ENCODE results near the gene STK32C. TPM values are rescaled to one million over a fixed set of nuclear protein-coding genes. Genes with fewer than 3 reads are reported as not detected.

Gene STK32C
- total RNA-seq, 4 donors from 2014 or later, result 3.7 to 13.9 (median 6.7) TPM

- no peaks in the 10 kb centered on the region for H3K36me3 ChIP-seq
- H3K9me3 ChIP-seq, result no peaks in the 10 kb centered on the region
- no peaks in the 10 kb centered on the region for H3K4me1 ChIP-seq
- TF ChIP-seq, protein P1, sequence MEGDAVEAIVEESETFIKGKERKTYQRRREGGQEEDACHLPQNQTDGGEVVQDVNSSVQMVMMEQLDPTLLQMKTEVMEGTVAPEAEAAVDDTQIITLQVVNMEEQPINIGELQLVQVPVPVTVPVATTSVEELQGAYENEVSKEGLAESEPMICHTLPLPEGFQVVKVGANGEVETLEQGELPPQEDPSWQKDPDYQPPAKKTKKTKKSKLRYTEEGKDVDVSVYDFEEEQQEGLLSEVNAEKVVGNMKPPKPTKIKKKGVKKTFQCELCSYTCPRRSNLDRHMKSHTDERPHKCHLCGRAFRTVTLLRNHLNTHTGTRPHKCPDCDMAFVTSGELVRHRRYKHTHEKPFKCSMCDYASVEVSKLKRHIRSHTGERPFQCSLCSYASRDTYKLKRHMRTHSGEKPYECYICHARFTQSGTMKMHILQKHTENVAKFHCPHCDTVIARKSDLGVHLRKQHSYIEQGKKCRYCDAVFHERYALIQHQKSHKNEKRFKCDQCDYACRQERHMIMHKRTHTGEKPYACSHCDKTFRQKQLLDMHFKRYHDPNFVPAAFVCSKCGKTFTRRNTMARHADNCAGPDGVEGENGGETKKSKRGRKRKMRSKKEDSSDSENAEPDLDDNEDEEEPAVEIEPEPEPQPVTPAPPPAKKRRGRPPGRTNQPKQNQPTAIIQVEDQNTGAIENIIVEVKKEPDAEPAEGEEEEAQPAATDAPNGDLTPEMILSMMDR (IDR thresholded peaks at IDR 0.05 in 4 of 5, conservative IDR thresholded peaks at IDR 0.05 in 1 of 5), result no peak
- no peak for TF ChIP-seq POLR2A (IDR thresholded peaks at IDR 0.05)
- no peak for ATAC-seq
- in situ Hi-C loops (cut with MboI; ENCODE audit: low sequenced_read_pairs in 4 of 4), result loop anchor here in 1 of 4 donors (25.0 kb wide), 1 partner anchor 248 kb away; no protein-coding TSS in a partner anchor
- no peaks in the 10 kb centered on the region for H3K27me3 ChIP-seq
- H3K4me3 ChIP-seq, result no peak overlapping the region
- H3K27ac ChIP-seq, result no peak overlapping the region
- no peak for DNase-seq
- intact Hi-C loops (cut with DNase I; ENCODE audit: low total_unique reads), result no loop called here
These were observed 93.8 kb downstream of the STK32C start for GRCh38 chr10:132213917-132214316.

DNA sequence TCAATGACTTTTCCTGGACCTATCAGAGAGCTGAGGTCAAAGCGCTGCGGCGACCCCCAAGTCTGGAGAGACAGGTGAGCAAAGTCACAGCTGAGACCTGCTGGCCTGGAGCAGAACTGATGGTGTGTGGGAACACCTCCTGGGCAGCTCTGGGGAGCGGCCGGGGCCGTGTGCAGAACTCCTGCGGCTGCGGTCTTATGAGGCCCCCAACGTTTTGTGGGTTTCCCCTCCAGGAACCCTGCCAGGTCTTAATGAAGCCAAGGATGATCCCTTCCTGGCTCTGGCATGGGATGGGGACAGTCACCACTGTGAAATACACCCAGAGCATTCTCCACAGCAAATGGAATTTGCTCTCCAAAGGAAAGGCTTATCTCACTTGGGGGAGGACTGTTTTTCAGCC, 94.9 kb downstream of the STK32C start:
- no peaks in the 10 kb centered on the region for H3K27me3 ChIP-seq
- H3K4me3 ChIP-seq, result no peak overlapping the region
- no peaks in the 10 kb centered on the region for H3K9me3 ChIP-seq
- intact Hi-C loops (cut with DNase I; ENCODE audit: low total_unique reads), result no loop called here
- no peak for DNase-seq
- H3K27ac ChIP-seq, result no peak overlapping the region
- in situ Hi-C loops (cut with MboI; ENCODE audit: low sequenced_read_pairs in 4 of 4), result loop anchor here in 1 of 4 donors (25.0 kb wide), 1 partner anchor 249 kb away; no protein-coding TSS in a partner anchor
- ATAC-seq, result no peak
- TF ChIP-seq POLR2A (IDR thresholded peaks at IDR 0.05), result no peak
- TF ChIP-seq, protein P1 (IDR thresholded peaks at IDR 0.05 in 4 of 5, conservative IDR thresholded peaks at IDR 0.05 in 1 of 5), result no peak
- no peaks in the 10 kb centered on the region for H3K36me3 ChIP-seq
- no peaks in the 10 kb centered on the region for H3K4me1 ChIP-seq

GRCh38 chr10:132211246-132211645, 96.5 kb downstream of the STK32C start:
- no peak for ATAC-seq
- Histone ChIP-seq H3K9me3 (no peaks in the 10 kb centered on the region), H3K4me1 (no peaks in the 10 kb centered on the region), H3K27me3 (no peaks in the 10 kb centered on the region), H3K27ac (no peak overlapping the region), H3K36me3 (no peaks in the 10 kb centered on the region), H3K4me3 (no peak overlapping the region)
- in situ Hi-C loops (cut with MboI; ENCODE audit: low sequenced_read_pairs in 4 of 4), result loop anchor here in 1 of 4 donors (25.0 kb wide), 1 partner anchor 251 kb away; no protein-coding TSS in a partner anchor
- intact Hi-C loops (cut with DNase I; ENCODE audit: low total_unique reads), result no loop called here
- TF ChIP-seq, protein P1 (IDR thresholded peaks at IDR 0.05 in 4 of 5, conservative IDR thresholded peaks at IDR 0.05 in 1 of 5), result no peak
- no peak for TF ChIP-seq POLR2A (IDR thresholded peaks at IDR 0.05)
- DNase-seq, result no peak

DNA sequence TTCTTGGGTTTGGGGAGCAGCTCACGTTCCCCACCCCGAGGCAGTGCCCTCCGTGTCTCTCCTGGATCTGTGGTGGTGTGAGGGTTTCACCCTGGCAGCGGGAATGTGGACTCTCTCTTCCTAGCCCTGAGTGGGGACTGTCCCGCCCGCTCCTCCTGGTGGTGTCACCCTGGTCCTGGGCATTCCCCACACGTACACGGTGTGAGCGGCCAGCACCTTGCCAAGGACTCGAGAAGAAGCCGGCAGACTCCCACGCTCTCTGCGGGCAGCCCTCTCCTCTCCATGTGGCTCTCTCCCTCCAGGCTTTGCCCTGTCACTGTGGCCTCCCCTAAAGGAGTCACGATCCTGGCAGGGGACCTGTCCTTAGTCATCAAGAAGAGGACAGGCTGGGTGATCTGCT, 97.0 kb downstream of the STK32C start:
- no peaks in the 10 kb centered on the region for H3K9me3 ChIP-seq
- DNase-seq (no peak), ATAC-seq (no peak)
- in situ Hi-C loops (cut with MboI; ENCODE audit: low sequenced_read_pairs in 4 of 4), result loop anchor here in 1 of 4 donors (25.0 kb wide), 1 partner anchor 252 kb away; no protein-coding TSS in a partner anchor
- H3K27ac ChIP-seq, result no peak overlapping the region
- TF ChIP-seq, protein P1 (IDR thresholded peaks at IDR 0.05 in 4 of 5, conservative IDR thresholded peaks at IDR 0.05 in 1 of 5), result no peak
- TF ChIP-seq POLR2A (IDR thresholded peaks at IDR 0.05), result no peak
- intact Hi-C loops (cut with DNase I; ENCODE audit: low total_unique reads), result no loop called here
- no peaks in the 10 kb centered on the region for H3K36me3 ChIP-seq
- H3K27me3 ChIP-seq, result no peaks in the 10 kb centered on the region
- H3K4me3 ChIP-seq, result no peak overlapping the region
- H3K4me1 ChIP-seq, result no peaks in the 10 kb centered on the region

Data from gastrocnemius medialis (tissue), 4 donors.